Hepatocyte (in vitro differentiated cells): ENCODE results near the gene SAMD1. TPM values are rescaled to one million over a fixed set of nuclear protein-coding genes. Genes with fewer than 3 reads are reported as not detected.

ENCODE experiments used
- DNase-seq: peaks from one replicate; pipeline ENCODE4 v3.0.0-alpha.2; 2016; ENCODE audit warnings: low spot score
- H2AFZ ChIP-seq: fragments of 200-600 bp; sonication (generic); 2 replicates; pipeline ENCODE4 v1.6.0; 2016; ENCODE audit warnings: antibody characterized with exemption, mild to moderate bottlenecking
- H3K27ac ChIP-seq: fragments of 200-600 bp; sonication (generic); 2 replicates; pipeline ENCODE4 v1.5.1; 2016; ENCODE audit warnings: mild to moderate bottlenecking
- H3K27me3 ChIP-seq: fragments of 200-600 bp; sonication (generic); 2 replicates; pipeline ENCODE4 v1.6.1; 2016
- H3K36me3 ChIP-seq: fragments of 200-600 bp; sonication (generic); replicated peaks from 2 replicates; pipeline ENCODE4 v1.5.1; 2016; ENCODE audit warnings: low read depth; ENCODE audit not compliant: insufficient read depth
- H3K4me1 ChIP-seq: fragments of 200-600 bp; sonication (generic); 2 replicates; pipeline ENCODE4 v1.5.1; 2016; ENCODE audit warnings: mild to moderate bottlenecking, moderate library complexity; ENCODE audit not compliant: insufficient read depth
- H3K4me2 ChIP-seq: fragments of 200-600 bp; sonication (generic); 2 replicates; pipeline ENCODE4 v1.6.0; 2016
- H3K4me3 ChIP-seq: fragments of 200-600 bp; sonication (generic); 2 replicates; pipeline ENCODE4 v1.5.1; 2016; ENCODE audit warnings: mild to moderate bottlenecking
- H3K79me2 ChIP-seq: fragments of 200-600 bp; sonication (generic); 2 replicates; pipeline ENCODE4 v1.6.0; 2017; ENCODE audit warnings: mild to moderate bottlenecking
- H3K9me2 ChIP-seq: fragments of 200-600 bp; sonication (generic); replicated peaks from 2 replicates; pipeline ENCODE4 v1.6.0; 2017; ENCODE audit warnings: mild to moderate bottlenecking; ENCODE audit not compliant: insufficient read depth
- H3K9me3 ChIP-seq: fragments of 200-600 bp; sonication (generic); 2 replicates; pipeline ENCODE4 v1.5.1; 2016; ENCODE audit warnings: low read depth, mild to moderate bottlenecking
- H4K20me1 ChIP-seq: fragments of 200-600 bp; sonication (generic); 2 replicates; pipeline ENCODE4 v1.6.0; 2016; ENCODE audit warnings: mild to moderate bottlenecking; ENCODE audit not compliant: insufficient read depth, poor library complexity, severe bottlenecking
- EZH2 ChIP-seq: fragments of 200-600 bp; sonication (generic); IDR thresholded peaks from 2 replicates; pipeline ENCODE4 v1.6.1; 2016; ENCODE audit warnings: antibody characterized with exemption, mild to moderate bottlenecking, borderline replicate concordance
- EZH2phosphoT487 ChIP-seq: fragments of 200-600 bp; sonication (generic); IDR thresholded peaks from one replicate; pipeline ENCODE4 v1.6.1; 2018; ENCODE audit warnings: antibody characterized with exemption, mild to moderate bottlenecking, low read depth, moderate library complexity; ENCODE audit not compliant: unreplicated experiment, severe bottlenecking
- WGBS: methylation state at CpG from one replicate; pipeline ENCODE4 v1.1.6; 2016; ENCODE audit warnings: low lambda C conversion rate; ENCODE audit errors: missing lambda C conversion rate; 5-methylcytosine and 5-hydroxymethylcytosine counted together
- polyA plus RNA-seq: library from polyadenylated mRNA; unstranded; fragments of >200 nt; fragmentation: Nextera tagmentation; extraction: Ambion mirVana; gene quantifications from 2 replicates; pipeline ENCODE4 v1.2.1, GENCODE V29; 2016
- total RNA-seq: library from RNA; depleted of rRNA; stranded (reverse); fragments of >200 nt; gene quantifications from 2 replicates; pipeline ENCODE4 v1.2.3, GENCODE V29; 2014
- TF ChIP-seq, protein P1 (sequence below): fragments of 200-600 bp; sonication (generic); IDR thresholded peaks from 2 replicates; pipeline ENCODE4 v1.5.1; 2016; ENCODE audit warnings: antibody characterized with exemption, mild to moderate bottlenecking; ENCODE audit not compliant: poor library complexity

Gene SAMD1
- total and polyA plus RNA-seq, 2 experiments from 2014 or later, result 35.8 to 45.6 TPM

DNA sequence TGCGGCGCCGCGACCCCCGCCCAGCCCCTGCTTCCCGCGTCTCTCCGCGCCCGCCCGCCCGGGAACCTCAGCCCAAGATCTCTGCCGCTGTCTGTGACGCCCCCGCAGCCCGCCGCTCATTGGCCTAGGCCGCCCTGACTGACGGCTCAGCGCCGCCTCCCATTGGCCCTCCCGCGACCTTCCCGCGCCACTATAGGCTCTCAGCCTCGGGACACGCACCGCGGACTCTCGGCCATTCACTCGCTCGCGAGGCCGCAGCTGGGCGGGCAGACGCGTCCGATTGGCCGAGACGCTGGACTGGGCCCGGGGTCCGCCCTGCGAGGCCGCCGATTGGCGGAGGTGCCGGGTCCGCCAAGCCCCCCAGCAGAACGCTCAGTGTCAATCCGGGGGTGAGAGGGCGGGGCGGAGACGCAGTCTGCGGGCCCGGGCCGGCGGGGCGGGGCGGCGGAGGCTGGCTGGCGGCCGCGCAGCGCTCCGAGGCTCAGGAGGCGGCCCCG lies 27.2 kb upstream of the SAMD1 start, which contains the start of gene PRKACA:
PRKACA (minus strand) TSS at position 95 of the 497 bp plus-strand sequence. CDS start 215 bp downstream, outside the sequence.
- WGBS, result 2% methylated on average over 30 of the region's 67 CpGs
- Histone ChIP-seq H3K27ac (peak within 1 kb of the TSS; percentile 99), H3K9me2 (no peaks in the 10 kb centered on the region), H3K79me2 (peaks cover 45% of the 10 kb centered on the region), H3K27me3 (no peaks in the 10 kb centered on the region), H3K9me3 (no peaks in the 10 kb centered on the region), H3K36me3 (no peaks in the 10 kb centered on the region), H2AFZ (peak within 1 kb of the TSS; percentile 51), H3K4me1 (peaks cover 19% of the 10 kb centered on the region), H3K4me2 (peak within 1 kb of the TSS; percentile 98), H4K20me1 (peaks cover 4% of the 10 kb centered on the region), H3K4me3 (peak within 1 kb of the TSS; percentile 96)
- TF ChIP-seq, protein P1, sequence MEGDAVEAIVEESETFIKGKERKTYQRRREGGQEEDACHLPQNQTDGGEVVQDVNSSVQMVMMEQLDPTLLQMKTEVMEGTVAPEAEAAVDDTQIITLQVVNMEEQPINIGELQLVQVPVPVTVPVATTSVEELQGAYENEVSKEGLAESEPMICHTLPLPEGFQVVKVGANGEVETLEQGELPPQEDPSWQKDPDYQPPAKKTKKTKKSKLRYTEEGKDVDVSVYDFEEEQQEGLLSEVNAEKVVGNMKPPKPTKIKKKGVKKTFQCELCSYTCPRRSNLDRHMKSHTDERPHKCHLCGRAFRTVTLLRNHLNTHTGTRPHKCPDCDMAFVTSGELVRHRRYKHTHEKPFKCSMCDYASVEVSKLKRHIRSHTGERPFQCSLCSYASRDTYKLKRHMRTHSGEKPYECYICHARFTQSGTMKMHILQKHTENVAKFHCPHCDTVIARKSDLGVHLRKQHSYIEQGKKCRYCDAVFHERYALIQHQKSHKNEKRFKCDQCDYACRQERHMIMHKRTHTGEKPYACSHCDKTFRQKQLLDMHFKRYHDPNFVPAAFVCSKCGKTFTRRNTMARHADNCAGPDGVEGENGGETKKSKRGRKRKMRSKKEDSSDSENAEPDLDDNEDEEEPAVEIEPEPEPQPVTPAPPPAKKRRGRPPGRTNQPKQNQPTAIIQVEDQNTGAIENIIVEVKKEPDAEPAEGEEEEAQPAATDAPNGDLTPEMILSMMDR, result no peak
- TF ChIP-seq EZH2phosphoT487 (no peak), EZH2 (no peak)
- DNase-seq, result peak; percentile 99

DNA sequence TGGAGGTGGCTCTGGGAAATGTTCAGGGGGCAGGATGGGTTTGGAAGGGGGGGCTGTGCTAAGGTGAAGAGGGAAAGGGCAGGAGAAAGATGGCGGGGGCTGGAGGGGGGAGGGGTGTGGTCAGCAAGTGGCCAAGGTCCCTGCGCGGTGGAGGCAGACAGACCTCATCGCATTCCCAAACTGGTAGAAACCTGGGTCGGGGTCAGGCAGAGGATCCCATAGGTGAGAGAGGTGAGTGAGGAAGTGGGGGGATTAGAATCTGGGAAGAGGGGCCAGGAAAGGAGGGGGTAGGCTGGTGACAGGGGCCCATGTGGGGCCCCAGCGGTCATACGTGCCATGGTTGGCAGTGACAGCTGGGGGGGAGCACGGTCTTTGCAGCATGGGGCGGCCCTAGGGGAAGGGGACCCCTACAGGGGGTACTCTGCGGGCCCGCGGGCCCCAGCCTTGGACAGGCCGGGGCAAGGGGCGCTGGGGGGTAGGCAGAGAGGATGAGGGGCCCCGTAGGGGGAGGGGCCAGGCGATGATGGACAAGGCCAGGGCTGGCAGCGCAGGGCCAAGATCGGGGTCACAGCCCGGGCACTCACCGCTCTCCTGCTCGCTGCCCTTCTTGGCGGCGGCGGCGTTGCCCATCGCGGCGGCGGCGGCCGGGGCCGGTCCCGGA lies 26.5 kb upstream of the SAMD1 start:
- no peak overlapping the region for H2AFZ ChIP-seq
- H3K36me3 ChIP-seq, result no peaks in the 10 kb centered on the region
- peak overlapping the region; percentile 98 for H3K4me2 ChIP-seq
- peaks cover 48% of the 10 kb centered on the region for H3K79me2 ChIP-seq
- 2% methylated on average over 10 of the region's 33 CpGs for WGBS
- DNase-seq, result peak; percentile 42
- H3K4me3 ChIP-seq, result peak overlapping the region; percentile 96
- TF ChIP-seq EZH2, result no peak
- TF ChIP-seq, protein P1, result no peak
- TF ChIP-seq EZH2phosphoT487, result no peak
- H3K4me1 ChIP-seq, result peaks cover 22% of the 10 kb centered on the region
- H3K9me2 ChIP-seq, result no peaks in the 10 kb centered on the region
- peaks cover 5% of the 10 kb centered on the region for H4K20me1 ChIP-seq
- peak overlapping the region; percentile 32 for H3K27ac ChIP-seq
- no peaks in the 10 kb centered on the region for H3K27me3 ChIP-seq
- no peaks in the 10 kb centered on the region for H3K9me3 ChIP-seq

DNA sequence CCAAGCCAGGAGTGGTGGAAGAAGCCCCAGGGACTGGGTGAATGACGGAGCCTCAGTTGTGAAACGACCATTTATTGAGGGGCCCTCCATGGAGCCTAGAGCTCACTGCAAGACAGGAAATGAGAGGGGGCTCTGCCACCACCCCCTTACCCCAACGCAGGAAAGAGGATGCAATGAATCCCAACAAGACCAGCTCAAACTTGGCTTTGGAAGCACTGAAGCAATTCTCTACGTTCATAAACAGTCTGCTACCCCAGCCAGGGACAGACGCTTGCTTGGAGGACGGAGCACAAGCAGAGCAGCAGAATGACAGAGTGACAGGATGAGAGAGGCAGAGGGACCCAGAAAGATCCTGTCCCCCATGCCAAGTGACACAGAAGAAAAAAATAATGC lies 26.0 kb upstream of the SAMD1 start:
- Histone ChIP-seq H3K9me2 (no peaks in the 10 kb centered on the region), H3K79me2 (peaks cover 51% of the 10 kb centered on the region), H4K20me1 (peaks cover 5% of the 10 kb centered on the region), H3K4me2 (peak overlapping the region; percentile 98), H3K27ac (no peak overlapping the region), H3K27me3 (no peaks in the 10 kb centered on the region), H3K4me3 (peak overlapping the region; percentile 96), H3K9me3 (no peaks in the 10 kb centered on the region), H2AFZ (no peak overlapping the region), H3K36me3 (no peaks in the 10 kb centered on the region), H3K4me1 (peaks cover 22% of the 10 kb centered on the region)
- WGBS, result 10% methylated on average over 6 of the region's 6 CpGs
- no peak for DNase-seq
- TF ChIP-seq EZH2phosphoT487 (no peak), EZH2 (no peak)
- TF ChIP-seq, protein P1, result no peak
